HG03460 (cell line): ENCODE measurements around the gene TMEM14A.

ENCODE experiments used
- ATAC-seq: cut with Tn5 transposase; IDR thresholded peaks from one replicate; pipeline ENCODE4 v1.9.1; 2021; ENCODE audit not compliant: unreplicated experiment

The TMEM14A gene, protein sequence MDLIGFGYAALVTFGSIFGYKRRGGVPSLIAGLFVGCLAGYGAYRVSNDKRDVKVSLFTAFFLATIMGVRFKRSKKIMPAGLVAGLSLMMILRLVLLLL

DNA sequence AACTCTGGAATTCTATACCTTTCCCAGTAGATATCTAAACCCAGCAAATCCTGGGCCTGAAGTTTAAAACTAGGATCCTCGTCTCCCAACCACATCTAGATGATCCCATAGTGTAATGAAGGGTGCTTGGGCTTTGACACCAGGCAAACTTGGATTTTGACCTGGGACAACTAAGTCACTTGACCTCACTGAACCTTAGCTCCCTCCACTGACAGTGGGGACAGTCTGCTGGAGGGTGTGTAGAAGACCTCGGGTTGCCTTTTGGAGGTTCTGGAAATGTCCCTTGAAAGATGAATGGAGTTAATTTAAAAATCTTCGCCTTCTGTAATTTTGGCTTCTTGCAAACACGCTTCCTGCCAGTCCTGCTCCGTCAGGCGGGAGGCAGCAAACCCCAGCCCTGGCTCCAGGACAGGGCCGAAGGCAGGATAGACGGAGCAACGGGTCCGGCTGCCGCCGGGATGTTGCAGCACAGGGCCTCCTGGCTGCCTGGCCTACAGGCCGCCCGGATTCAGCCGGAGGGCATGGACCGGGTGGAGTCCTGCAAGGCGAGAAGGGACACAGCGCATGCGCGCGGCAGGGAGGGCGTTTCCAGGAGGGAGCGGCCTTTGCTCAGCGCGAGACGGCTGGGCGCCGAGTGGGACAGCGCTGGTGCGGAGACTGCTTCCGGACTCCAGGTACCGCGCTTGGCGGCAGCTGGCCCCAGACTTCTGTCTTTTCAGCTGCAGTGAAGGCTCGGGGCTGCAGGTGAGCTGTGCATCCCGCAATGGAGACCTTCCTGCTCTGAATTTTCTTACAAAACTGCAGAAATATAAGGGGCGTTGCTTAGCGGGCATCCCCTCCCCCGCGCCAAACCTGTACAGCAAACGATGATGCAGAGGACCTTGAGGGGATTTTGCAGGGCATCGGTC is at the start of gene TMEM14A:
TMEM14A (plus strand) TSS at position 612 of the 908 bp plus-strand sequence. CDS start 5,990 bp downstream, outside the sequence.
- ATAC-seq: peak; percentile 97

GRCh38 chr6:52621631-52622030 is 49.3 kb upstream of the TMEM14A start:
- ATAC-seq: no peak

- no peak for ATAC-seq
These were observed 48.1 kb upstream of the TMEM14A start for GRCh38 chr6:52622810-52623209.

DNA sequence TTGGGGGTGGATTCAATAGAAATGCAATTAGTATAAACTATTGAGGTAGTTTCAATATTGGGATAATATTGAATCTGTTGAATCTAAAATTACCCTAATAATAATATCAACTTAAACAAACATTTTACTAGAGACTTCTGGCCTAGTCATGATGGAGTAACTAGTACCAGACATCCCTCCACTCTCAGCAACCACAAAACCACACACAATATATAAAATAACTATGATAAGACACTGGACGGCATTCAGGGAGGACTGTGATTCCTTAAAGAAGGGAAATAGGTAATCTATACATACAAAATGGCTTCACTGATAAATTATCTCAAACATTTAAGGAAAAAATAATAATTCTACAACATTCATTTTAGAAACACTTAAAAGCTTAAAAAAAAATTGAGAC is 38.9 kb upstream of the TMEM14A start:
- no peak for ATAC-seq

DNA sequence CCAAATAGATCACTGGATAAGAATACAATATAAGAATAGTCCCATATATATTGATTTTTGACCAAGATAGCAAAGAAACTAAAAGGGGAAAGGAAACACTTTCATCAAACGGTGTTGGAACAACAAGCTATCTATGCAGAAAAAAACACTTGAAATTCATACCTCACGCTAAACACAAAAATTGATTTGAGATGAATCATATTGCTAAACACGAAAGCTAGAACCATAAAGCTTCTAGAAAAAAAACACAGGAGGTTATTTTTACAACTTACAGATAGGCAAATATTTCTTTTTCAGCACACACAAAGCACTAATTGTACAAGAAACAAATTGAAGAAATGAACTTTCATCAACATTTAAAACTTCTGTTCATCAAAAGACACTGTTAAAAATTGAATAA is 36.7 kb upstream of the TMEM14A start:
- no peak for ATAC-seq

DNA sequence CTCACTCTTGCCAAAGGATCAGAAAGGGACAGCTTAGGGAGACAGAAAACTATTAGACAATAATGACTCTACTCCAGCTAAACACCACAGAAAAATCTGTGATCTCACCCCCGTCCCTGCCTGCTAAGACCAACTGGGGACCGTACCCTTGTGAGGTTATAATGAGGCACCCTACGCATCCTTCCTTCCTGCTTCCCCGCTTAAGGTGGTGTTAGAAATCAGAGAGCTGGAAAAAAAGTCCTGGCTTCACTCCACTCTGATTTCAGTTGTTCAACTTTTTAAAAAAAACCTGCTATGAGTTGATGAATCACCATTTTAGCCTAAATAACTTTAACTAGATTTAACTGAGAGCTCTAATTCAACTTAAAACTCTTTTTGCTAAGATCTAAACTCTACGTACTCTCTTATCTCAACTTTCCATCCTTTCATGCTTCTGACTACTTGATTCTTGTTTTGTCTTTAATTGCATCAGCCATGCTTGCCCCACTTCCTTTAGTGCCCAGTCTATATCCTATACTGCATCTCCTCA is 35.8 kb upstream of the TMEM14A start:
- ATAC-seq: no peak

- no peak for ATAC-seq
These were observed 34.1 kb upstream of the TMEM14A start for GRCh38 chr6:52636830-52637229.

GRCh38 chr6:52639493-52639892 is 31.4 kb upstream of the TMEM14A start:
- ATAC-seq: no peak

DNA sequence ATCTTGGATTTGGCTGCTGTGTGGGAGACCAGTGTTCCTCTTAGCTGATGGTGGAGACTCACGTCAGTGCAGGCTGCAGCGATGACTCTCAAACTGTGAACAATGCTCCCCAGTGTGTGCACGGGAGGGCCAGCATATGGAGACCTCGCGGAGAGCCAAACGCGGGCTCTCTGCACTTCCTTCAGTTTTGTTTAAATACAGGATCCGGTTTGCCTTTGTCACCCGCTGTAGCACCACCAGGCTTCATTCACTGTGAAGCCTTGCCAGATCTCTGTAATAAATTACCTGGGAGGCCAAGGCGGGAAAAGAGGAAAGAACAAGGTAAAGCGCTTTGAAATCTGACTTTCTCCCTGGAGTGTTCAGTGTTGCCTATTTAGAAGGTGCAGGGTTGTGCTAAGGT is 30.7 kb upstream of the TMEM14A start:
- no peak for ATAC-seq

- ATAC-seq: no peak
These were observed 30.0 kb upstream of the TMEM14A start for GRCh38 chr6:52640916-52641315.

DNA sequence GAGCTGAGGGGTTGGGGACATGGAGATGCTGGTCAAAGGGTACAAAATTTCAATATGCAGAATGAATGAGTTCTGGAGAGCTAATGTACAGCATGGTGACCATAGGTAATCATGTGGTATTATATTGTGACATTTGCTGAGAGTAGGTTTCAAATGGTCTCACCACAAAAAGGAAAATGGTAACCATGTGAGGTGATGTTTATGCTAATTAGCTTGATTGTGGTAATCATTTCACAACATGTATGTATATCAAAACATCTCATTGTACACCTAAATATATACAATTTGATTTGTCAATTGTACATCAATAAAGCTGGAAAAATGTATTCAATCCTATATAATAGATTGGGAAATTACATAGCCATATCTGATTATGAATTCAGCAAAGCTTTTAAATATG is 29.5 kb upstream of the TMEM14A start:
- no peak for ATAC-seq

DNA sequence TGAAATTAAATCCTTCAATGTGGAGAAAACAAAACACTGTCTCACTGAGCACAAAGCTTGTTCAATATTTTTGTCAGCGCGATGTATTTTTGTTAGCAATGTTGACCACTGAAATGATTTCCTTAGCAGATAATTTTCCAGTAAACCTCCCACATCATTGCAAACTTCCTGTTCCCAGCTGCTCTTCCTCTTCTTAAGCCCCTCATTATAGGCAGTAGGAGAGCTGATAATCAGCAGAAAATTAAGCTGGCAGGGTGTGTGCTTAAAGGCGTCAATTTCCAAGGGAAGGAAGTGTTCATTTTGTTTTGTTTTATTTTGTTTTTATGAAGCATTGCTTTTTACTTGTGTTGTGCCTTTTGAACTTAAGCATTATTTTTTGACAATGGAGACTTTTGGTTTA is 29.1 kb upstream of the TMEM14A start:
- no peak for ATAC-seq

GRCh38 chr6:52642368-52642767 is 28.5 kb upstream of the TMEM14A start:
- no peak for ATAC-seq

DNA sequence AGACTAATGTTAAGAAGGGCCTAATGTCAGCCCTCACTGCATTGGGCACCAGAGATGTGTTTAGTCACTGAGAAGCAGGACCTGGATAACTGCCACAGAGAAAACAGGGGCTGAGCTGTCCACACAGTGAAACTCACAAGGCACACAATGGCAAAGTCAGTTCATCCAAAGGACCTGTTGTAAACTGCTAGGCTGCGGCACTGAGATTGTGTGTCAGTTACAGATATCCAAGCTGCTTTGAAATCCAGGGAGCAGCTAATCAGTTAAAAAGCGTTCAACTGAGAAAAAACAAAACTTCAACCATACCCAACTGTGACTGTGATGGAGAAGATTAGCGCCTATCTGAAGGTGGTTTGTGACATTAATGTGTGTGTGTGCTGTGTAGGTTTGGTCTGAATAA is 27.8 kb upstream of the TMEM14A start:
- no peak for ATAC-seq

GRCh38 chr6:52644253-52644652 is 26.7 kb upstream of the TMEM14A start:
- no peak for ATAC-seq

- ATAC-seq: no peak
These were observed 24.9 kb upstream of the TMEM14A start for GRCh38 chr6:52645976-52646375.

GRCh38 chr6:52647199-52647598 is 23.7 kb upstream of the TMEM14A start:
- ATAC-seq: no peak

DNA sequence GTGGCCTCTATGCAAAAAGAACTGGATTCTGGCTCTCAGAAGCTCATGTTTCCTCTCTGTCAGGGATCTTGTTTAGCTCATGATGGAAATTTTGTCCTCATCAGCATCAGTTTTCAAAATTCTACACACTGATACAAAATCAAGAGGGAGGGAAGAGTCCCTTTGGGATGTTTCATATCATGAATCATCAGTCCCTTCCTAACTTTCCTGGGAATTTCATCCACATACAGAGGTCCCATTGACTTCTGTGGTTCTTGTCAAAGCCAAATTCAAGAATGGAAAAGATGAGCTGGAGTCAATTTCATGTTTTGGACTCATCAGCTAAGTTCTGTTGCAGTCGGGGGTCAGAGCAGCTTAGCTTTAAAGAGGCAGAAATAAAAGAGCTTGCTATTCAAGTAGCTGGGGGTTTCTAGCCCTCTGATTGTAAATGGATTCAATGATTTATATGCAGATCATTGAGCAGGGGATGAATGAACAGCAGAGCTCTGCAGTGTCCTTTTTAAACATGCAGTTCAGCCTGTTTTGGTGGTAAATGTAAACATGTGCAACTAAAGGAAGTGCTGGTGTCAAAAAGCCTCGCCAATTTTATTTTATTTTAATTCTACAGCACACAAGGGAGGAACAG is 21.3 kb upstream of the TMEM14A start:
- ATAC-seq: no peak

- no peak for ATAC-seq
These were observed 20.0 kb upstream of the TMEM14A start for GRCh38 chr6:52650941-52651340.

DNA sequence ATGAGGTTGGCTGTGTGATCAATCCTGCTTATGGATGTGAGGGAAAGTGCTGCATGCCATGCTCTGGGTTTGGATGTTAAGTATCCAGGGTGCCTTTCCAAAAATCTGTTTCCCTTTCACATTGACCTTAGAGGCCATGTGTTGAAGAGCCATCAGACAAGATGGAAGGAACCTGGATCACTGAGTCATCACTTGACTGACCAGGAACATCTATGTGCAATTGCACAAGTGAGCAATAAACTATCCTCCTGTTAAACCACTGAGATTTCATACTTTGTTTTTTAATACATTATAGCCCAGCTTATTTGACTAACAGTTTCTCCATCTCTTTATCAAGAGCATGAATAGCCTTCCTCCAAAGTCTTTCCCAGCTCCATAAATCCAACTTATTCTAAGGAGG is 17.8 kb upstream of the TMEM14A start:
- ATAC-seq: no peak

DNA sequence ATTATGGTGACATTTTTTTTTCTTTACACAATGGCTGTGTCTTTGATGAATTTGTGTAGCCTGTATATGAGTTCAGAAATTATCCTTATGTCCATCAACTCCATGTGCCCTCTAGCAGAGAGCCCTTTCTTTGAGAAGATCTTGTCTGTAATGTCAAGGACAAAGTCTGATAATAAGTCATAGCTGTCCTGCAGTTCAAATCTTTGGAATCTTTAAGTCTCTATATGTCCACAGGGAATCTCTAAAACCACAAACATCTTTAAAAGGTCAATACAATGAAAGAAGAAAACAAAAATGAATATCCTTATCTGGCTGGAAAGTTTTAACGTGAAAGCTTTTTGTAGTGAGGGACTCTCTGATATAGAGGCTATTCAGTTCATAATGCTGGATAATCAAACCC is 16.9 kb upstream of the TMEM14A start:
- no peak for ATAC-seq

DNA sequence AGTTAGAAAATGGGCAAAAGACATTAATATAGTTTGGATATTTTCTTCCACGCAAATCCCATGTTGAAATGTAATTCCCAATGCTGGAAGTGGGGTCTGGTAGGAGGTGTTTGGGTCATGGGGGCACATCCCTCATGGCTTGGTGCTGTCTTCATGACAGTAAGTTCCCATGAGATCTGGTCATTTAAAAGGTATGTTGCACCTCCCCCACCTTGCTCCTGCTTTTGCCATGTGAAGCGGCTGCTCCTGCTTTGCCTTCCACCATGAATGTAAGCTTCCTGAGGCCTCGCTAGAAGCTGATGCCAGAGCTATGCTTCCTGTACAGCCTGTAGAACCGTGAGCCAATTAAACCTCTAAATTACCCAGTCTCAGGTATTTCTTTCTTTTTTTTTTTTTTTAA is 16.3 kb upstream of the TMEM14A start:
- no peak for ATAC-seq
